ENCODE data around the gene GAD1. TPM values are rescaled to one million over a fixed set of nuclear protein-coding genes. Genes with fewer than 3 reads are reported as not detected.

The GAD1 gene
- total RNA-seq, 1 donor from 2014 or later = 2.2 TPM

DNA sequence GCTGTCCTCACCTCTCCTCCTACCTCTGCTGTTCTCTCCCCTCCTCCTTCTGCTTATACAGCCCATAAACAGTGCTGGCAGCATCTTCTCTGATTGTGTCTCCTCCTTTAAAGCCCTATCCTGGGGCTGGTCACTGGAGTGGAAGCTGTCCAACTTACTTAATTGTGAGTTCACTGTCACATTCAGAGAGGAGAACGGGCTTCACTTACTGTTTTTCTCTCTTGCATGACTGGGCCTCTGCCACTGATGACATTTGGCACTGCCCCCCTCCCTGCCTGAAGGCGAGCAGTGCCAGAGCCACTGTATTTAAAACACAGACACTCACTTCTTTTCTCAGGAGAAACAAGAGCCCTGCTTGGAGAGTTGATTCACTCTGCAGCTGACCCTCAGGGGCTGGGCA, 12.3 kb downstream of the GAD1 start:
- H3K27ac Mint-ChIP-seq = no peak overlapping the region
- H3K4me1 Mint-ChIP-seq (ENCODE audit: unreplicated experiment) = no peaks in the 10 kb centered on the region
- H3K4me3 Mint-ChIP-seq = no peak overlapping the region
- no peaks in the 10 kb centered on the region for H3K9me3 Mint-ChIP-seq
- peaks cover 80% of the 10 kb centered on the region for H3K27me3 Mint-ChIP-seq
- no peak for DNase-seq (ENCODE audit: extremely low spot score, unreplicated experiment)
- no peaks in the 10 kb centered on the region for H3K36me3 Mint-ChIP-seq
- TF ChIP-seq, protein P1, sequence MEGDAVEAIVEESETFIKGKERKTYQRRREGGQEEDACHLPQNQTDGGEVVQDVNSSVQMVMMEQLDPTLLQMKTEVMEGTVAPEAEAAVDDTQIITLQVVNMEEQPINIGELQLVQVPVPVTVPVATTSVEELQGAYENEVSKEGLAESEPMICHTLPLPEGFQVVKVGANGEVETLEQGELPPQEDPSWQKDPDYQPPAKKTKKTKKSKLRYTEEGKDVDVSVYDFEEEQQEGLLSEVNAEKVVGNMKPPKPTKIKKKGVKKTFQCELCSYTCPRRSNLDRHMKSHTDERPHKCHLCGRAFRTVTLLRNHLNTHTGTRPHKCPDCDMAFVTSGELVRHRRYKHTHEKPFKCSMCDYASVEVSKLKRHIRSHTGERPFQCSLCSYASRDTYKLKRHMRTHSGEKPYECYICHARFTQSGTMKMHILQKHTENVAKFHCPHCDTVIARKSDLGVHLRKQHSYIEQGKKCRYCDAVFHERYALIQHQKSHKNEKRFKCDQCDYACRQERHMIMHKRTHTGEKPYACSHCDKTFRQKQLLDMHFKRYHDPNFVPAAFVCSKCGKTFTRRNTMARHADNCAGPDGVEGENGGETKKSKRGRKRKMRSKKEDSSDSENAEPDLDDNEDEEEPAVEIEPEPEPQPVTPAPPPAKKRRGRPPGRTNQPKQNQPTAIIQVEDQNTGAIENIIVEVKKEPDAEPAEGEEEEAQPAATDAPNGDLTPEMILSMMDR (conservative IDR thresholded peaks at IDR 0.05) = no peak

DNA sequence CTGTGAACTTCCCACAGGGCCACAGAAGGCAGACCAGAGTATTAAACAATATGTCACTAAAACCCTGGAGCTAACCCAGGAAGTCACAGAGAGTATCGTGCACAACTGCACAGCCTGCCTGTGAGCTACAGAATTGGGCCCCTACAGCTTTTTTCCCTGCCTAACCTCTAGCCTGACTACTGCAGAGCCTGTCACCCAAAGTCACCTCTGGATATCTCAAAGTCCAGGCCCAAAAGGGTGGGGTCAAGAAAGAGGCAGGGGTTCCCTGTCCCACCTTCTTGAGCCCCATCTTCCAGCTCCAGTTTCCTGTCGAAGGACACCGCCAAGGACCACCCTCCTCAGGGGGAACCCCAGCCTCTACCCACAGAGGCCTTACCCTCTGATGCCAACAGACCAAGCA, 13.5 kb downstream of the GAD1 start:
- no peaks in the 10 kb centered on the region for H3K4me1 Mint-ChIP-seq (ENCODE audit: unreplicated experiment)
- no peaks in the 10 kb centered on the region for H3K36me3 Mint-ChIP-seq
- no peaks in the 10 kb centered on the region for H3K9me3 Mint-ChIP-seq
- H3K27me3 Mint-ChIP-seq = peaks cover 68% of the 10 kb centered on the region
- H3K27ac Mint-ChIP-seq = no peak overlapping the region
- no peak for DNase-seq (ENCODE audit: extremely low spot score, unreplicated experiment)
- TF ChIP-seq, protein P1 (conservative IDR thresholded peaks at IDR 0.05) = no peak
- H3K4me3 Mint-ChIP-seq = no peak overlapping the region

DNA sequence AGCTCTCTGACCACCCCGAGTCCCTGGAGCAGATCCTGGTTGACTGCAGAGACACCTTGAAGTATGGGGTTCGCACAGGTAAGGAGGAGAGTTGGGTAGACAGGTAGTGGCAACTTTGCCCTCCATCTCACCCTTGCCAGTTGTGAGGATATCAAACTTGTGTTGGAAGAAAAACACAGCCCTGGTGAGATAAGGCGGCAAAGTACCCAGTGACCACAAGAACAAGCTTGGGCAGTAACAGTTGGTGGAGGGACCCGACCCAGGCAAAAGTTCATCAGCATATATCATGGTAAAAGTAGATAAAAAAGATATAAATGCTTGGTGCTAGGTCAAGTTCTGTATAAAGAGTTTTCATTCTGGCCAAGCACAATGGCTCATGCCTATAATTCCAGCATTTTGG, 14.4 kb downstream of the GAD1 start:
- Mint-ChIP-seq H3K27ac (no peak overlapping the region), H3K4me1 (ENCODE audit: unreplicated experiment) (no peaks in the 10 kb centered on the region), H3K27me3 (peaks cover 65% of the 10 kb centered on the region), H3K36me3 (no peaks in the 10 kb centered on the region), H3K9me3 (no peaks in the 10 kb centered on the region), H3K4me3 (no peak overlapping the region)
- no peak for DNase-seq (ENCODE audit: extremely low spot score, unreplicated experiment)
- TF ChIP-seq, protein P1 (conservative IDR thresholded peaks at IDR 0.05) = no peak

DNA sequence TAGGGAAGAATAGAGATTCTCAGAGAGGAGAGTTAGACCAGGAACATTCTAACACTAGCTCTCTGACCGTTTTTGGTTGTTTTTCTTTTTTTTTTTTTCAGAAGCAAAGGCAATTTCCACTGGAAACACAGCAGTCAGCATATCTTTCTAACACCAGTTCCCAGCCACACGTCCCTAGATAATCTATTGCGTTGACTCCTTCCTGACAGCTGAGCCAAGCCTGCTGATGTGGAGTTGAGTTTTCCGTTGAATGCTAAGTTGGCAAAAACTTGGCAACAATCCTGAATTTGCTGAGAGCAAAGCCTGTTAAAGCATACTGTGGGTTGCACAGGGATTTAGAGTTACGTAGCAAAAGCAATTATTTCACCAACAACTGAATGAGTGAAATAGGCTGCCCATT, 19.3 kb downstream of the GAD1 start:
- H3K9me3 Mint-ChIP-seq = no peaks in the 10 kb centered on the region
- TF ChIP-seq, protein P1 (conservative IDR thresholded peaks at IDR 0.05) = no peak
- H3K27me3 Mint-ChIP-seq = peaks cover 33% of the 10 kb centered on the region
- H3K4me1 Mint-ChIP-seq (ENCODE audit: unreplicated experiment) = no peaks in the 10 kb centered on the region
- DNase-seq (ENCODE audit: extremely low spot score, unreplicated experiment) = no peak
- no peak overlapping the region for H3K4me3 Mint-ChIP-seq
- no peak overlapping the region for H3K27ac Mint-ChIP-seq
- no peaks in the 10 kb centered on the region for H3K36me3 Mint-ChIP-seq

DNA sequence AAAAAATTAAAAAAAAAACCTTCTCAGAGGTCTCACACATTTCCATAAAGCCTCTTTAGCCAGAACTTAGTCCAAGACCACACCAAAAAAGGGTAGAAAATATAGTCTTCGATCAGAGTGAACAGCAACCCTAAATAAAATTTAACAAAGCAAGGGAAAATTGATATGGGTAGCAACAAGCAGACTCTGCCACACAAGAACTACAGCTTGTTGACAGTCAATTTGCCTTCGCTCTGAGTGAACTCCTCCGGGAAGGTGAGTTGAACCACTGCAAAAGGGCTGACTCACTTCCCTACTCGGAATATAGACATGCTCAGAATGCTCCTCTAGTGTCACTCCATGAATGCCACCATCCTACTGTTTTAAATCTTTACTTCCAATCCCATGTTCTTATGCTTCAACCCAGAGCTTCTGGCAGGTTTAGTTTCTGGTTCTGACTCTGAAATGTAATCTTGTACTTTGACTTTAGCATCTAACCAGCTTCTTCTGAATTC, 24.1 kb downstream of the GAD1 start:
- Mint-ChIP-seq H3K27ac (no peak overlapping the region), H3K9me3 (no peaks in the 10 kb centered on the region), H3K4me1 (ENCODE audit: unreplicated experiment) (no peaks in the 10 kb centered on the region), H3K4me3 (no peak overlapping the region), H3K27me3 (peaks cover 22% of the 10 kb centered on the region), H3K36me3 (no peaks in the 10 kb centered on the region)
- no peak for DNase-seq (ENCODE audit: extremely low spot score, unreplicated experiment)
- TF ChIP-seq, protein P1 (conservative IDR thresholded peaks at IDR 0.05) = no peak

DNA sequence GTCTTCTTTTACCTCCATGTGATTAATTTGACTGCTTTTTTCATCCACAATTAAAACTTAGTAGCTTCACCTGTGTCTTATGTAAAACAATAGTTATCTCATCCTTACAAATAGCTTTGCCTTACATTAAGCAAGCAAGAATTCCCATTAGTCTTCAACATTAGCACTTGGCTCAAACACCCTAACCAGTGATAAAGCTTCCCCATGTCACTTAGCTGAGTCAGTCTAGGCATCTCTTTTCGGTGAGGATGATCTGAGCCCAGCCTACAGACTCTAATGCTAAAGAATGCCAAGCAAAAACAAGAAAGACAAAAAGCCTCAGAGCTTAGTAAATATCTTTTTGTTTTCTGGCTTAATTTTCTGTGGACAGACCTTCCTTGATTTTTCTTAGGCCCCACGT, 26.1 kb downstream of the GAD1 start:
- DNase-seq (ENCODE audit: extremely low spot score, unreplicated experiment) = no peak
- peaks cover 17% of the 10 kb centered on the region for H3K27me3 Mint-ChIP-seq
- H3K9me3 Mint-ChIP-seq = no peaks in the 10 kb centered on the region
- H3K27ac Mint-ChIP-seq = no peak overlapping the region
- no peak overlapping the region for H3K4me3 Mint-ChIP-seq
- TF ChIP-seq, protein P1 (conservative IDR thresholded peaks at IDR 0.05) = no peak
- H3K36me3 Mint-ChIP-seq = no peaks in the 10 kb centered on the region
- H3K4me1 Mint-ChIP-seq (ENCODE audit: unreplicated experiment) = no peaks in the 10 kb centered on the region

Data from type B pancreatic cell (in vitro differentiated cells).